B cell (primary cell): ENCODE data around the gene ULK4.

Source experiments
- CTCF ChIP-seq: fragments of 200-600 bp; IDR thresholded peaks from one replicate; pipeline ENCODE4 v1.8.0; 2022; ENCODE audit warnings: antibody characterized with exemption, mild to moderate bottlenecking
- EZH2 ChIP-seq: IDR thresholded peaks from 2 replicates; pipeline ENCODE4 v1.6.1; 2012; ENCODE audit warnings: borderline replicate concordance, low read depth, mild to moderate bottlenecking, moderate library complexity, low read length; ENCODE audit not compliant: insufficient read depth, poor library complexity, severe bottlenecking

- no peak for TF ChIP-seq CTCF
- no peak for TF ChIP-seq EZH2
These were observed 453.7 kb downstream of the ULK4 start for GRCh38 chr3:41508063-41508696.
